Right atrium auricular region (tissue), 2 donors: Measurements from ENCODE around the gene EHD1. TPM values are rescaled to one million over a fixed set of nuclear protein-coding genes. Genes with fewer than 3 reads are reported as not detected.
A peak's percentile ranks its signal among the peaks of the same experiment; 100 is the strongest.

Experiments used
- DNase-seq: peaks from one replicate; pipeline ENCODE4 v3.0.0-alpha.2; 2019; ENCODE audit warnings: low spot score
- H3K27ac ChIP-seq, 2 donors: fragments of 200-600 bp; sonication (generic); 1 replicate in 1 of 2; 2 replicates in 1 of 2; pipeline ENCODE4 v1.5.1; 2016 to 2019
- H3K27me3 ChIP-seq, 2 donors: fragments of 200-600 bp; sonication (generic); one replicate each; pipeline versions ENCODE4 v1.5.1 to v1.6.0; 2017 to 2019
- H3K36me3 ChIP-seq: fragments of 200-600 bp; sonication (generic); one replicate; pipeline ENCODE4 v1.5.1; 2016
- H3K4me1 ChIP-seq, 2 donors: fragments of 200-600 bp; sonication (generic); one replicate each; pipeline versions ENCODE4 v1.5.1 to v1.6.0; 2017 to 2019
- H3K4me3 ChIP-seq, 2 donors: fragments of 200-600 bp; sonication (generic); 1 replicate in 1 of 2; 2 replicates in 1 of 2; pipeline ENCODE4 v1.5.1; 2017 to 2019; ENCODE audit warnings: mild to moderate bottlenecking in 1 of 2, moderate library complexity in 1 of 2
- H3K9me3 ChIP-seq, 2 donors: fragments of 200-600 bp; sonication (generic); one replicate each; pipeline ENCODE4 v1.5.1; 2019
- total RNA-seq, 2 donors: library from RNA; depleted of rRNA; stranded (reverse); fragments of >200 nt; gene quantifications; one replicate each; pipeline ENCODE4 v1.1.0, GENCODE V29; 2016
- TF ChIP-seq, protein P1 (sequence below), 2 donors: fragments of 200-600 bp; sonication (generic); IDR thresholded peaks; one replicate each; pipeline ENCODE4 v1.5.1; 2019; ENCODE audit warnings: antibody characterized with exemption in 2 of 2

Gene EHD1
- total RNA-seq, 2 donors from 2014 or later = 29.5 to 34.1 TPM

DNA sequence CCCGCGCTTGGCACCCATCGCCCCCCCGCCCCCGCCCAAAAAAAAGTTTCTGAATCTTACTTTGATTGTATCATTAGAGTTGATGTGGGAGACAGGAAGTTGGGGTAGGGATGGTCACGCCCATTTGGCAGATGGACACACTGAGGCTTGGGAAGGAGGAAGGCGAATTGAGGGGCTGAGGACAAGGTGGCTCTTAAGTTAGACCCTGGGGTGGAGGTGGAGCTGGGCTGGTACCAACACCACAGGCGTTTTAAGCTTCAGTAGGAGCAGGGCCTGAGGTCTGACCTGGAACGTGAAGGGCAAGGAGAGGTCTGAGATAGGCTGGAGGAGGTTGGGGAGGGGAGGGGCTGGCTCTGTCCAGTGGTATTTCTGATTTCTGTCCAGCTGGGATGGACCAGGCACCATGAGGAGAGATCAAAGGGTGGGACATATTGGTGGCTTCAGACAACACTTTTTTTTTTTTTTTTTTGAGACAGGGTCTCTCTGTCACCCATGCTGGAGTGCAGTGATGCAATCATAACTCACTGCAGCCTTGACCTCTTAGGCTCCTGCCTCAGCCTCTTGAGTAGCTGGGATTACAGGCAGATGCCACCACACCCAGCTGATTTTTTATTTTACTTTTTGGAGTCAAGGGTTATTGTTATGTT lies 33.2 kb downstream of the EHD1 start:
- peak overlapping the region in 1 of 2 donors; percentile 60 for H3K27ac ChIP-seq

DNA sequence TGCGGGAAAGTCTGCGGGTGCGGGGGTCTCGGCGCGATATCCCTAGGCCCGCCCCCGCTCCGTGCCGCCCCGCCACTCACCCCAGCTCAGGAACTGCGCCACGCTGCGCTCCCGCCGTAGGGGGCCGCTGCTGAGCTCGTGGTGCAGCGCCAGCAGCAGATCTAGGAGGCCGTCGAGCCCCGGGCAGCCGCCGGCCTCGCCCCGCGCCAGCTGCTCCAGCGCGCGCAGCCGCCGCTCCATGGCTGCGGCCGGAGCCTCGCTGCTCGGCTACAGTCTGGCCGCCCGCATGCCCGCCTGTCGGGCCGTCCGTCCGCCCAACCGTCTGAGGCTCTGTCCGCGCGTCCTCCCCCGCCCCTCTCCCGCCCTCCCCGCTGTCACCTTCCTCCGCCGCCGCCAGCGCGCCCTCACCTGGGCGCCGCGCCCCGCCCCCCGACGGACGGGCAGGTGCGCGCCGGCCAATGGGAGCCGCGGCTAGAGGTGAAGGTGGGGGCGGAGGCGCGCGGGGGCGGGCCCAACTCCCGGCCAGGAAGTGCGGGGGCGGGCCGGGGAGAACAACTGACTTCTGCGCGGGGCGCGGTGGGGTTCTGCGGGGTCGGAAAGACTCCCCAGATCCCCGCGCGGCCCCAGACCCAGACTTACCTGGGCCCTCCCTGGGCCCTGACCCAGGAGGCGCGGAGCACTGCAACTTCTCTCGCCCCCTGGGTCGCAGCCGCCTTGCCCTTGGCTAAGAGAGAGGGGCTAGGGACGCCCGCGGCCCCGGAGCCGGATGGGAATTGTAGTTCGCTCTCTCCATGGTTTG lies 33.9 kb downstream of the EHD1 start, which contains the start of gene CDC42BPG:
CDC42BPG (minus strand) TSS at position 324 of the 799 bp plus-strand sequence; CDS start at position 240, 84 bp downstream.
- H3K4me1 ChIP-seq = peaks cover 0 to 39% of the 10 kb centered on the region in 2 donors
- H3K27ac ChIP-seq = peak within 1 kb of the TSS; percentile 36 to 60
- DNase-seq = no peak
- H3K36me3 ChIP-seq = no peaks in the 10 kb centered on the region
- no peaks in the 10 kb centered on the region for H3K27me3 ChIP-seq
- H3K9me3 ChIP-seq = no peaks in the 10 kb centered on the region
- peak within 1 kb of the TSS; percentile 47 to 58 for H3K4me3 ChIP-seq
- TF ChIP-seq, protein P1, sequence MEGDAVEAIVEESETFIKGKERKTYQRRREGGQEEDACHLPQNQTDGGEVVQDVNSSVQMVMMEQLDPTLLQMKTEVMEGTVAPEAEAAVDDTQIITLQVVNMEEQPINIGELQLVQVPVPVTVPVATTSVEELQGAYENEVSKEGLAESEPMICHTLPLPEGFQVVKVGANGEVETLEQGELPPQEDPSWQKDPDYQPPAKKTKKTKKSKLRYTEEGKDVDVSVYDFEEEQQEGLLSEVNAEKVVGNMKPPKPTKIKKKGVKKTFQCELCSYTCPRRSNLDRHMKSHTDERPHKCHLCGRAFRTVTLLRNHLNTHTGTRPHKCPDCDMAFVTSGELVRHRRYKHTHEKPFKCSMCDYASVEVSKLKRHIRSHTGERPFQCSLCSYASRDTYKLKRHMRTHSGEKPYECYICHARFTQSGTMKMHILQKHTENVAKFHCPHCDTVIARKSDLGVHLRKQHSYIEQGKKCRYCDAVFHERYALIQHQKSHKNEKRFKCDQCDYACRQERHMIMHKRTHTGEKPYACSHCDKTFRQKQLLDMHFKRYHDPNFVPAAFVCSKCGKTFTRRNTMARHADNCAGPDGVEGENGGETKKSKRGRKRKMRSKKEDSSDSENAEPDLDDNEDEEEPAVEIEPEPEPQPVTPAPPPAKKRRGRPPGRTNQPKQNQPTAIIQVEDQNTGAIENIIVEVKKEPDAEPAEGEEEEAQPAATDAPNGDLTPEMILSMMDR (IDR thresholded peaks at IDR 0.05) = peak; percentile 63 to 79

More for the DNA sequence above, 33.2 kb downstream of the EHD1 start:
- peak overlapping the region; percentile 47 to 58 for H3K4me3 ChIP-seq
- H3K36me3 ChIP-seq = no peaks in the 10 kb centered on the region
- H3K4me1 ChIP-seq = peaks cover 0 to 46% of the 10 kb centered on the region in 2 donors
- H3K9me3 ChIP-seq = no peaks in the 10 kb centered on the region
- TF ChIP-seq, protein P1 (IDR thresholded peaks at IDR 0.05) = no peak
- no peaks in the 10 kb centered on the region for H3K27me3 ChIP-seq
- no peak for DNase-seq

GRCh38 chr11:64843686-64844329 lies 34.6 kb downstream of the EHD1 start:
- H3K4me1 ChIP-seq = peaks cover 0 to 32% of the 10 kb centered on the region in 2 donors
- no peaks in the 10 kb centered on the region for H3K9me3 ChIP-seq
- no peaks in the 10 kb centered on the region for H3K27me3 ChIP-seq
- H3K27ac ChIP-seq = peak overlapping the region in 1 of 2 donors; percentile 60
- DNase-seq = no peak
- H3K36me3 ChIP-seq = no peaks in the 10 kb centered on the region
- TF ChIP-seq, protein P1 (IDR thresholded peaks at IDR 0.05) = no peak
- peak overlapping the region in 1 of 2 donors; percentile 58 for H3K4me3 ChIP-seq

DNA sequence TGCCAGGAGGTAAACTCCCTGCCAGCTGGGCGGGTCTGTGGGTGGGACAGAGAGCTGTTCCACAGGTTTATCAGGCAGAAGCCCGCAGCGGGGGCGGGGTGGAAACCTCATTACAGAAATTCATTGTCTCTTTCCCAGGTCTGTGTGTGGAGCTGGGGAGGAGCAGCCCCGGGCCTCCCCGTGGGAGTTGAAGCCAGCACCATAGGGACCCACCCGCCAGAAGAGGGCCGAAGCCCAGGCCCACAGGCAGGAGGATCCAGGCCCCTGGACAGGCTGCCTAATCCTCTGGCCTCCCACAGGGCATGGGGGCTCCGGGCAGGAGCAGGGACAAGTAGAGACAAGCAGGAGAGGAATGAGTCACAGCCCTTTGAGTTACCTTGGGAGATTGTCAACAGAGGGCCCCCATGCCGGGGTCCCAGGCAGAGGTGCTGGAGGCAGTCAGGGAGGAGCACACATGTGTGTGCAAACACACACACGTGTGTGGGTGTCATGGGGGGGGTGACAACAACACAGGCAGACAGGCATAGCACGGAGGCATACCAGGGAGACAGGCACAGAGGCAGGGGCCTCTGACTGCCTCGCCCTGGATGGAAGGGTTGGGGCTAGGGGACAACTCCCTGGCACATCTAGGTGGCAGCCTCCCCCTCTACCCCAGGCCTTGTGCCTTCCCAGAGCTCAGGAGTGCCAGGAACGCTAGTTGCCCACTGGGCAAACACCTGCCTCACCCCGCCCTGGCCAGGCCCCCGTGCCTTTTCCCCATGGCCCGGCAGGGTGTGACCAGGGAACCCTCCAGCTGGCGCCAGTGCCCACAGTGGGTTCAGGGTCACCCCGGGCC lies 35.4 kb downstream of the EHD1 start:
- TF ChIP-seq, protein P1 (IDR thresholded peaks at IDR 0.05) = no peak

DNA sequence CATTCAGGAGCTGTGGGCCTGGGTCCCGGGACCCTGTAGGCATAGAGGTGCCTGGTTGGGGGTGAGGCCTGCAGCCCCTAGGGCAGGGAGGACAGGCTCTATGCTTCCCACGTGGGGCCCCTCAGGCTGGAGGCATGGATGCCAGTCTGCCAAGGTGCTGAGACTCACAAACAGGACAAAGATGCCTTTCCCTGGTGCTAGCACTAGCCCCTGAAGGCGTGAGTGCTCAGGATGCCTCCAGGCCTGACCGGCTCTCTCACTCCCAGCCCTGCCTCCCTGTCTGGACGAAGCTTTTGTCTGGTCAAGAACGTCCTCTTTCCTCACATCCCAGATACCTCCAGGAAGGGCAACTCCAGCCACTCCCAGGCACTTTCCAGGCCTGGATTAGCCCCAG lies 36.1 kb downstream of the EHD1 start:
- Histone ChIP-seq H3K27me3 (no peaks in the 10 kb centered on the region), H3K4me3 (no peak overlapping the region), H3K4me1 (peaks cover 0 to 17% of the 10 kb centered on the region in 2 donors), H3K27ac (no peak overlapping the region), H3K36me3 (no peaks in the 10 kb centered on the region), H3K9me3 (no peaks in the 10 kb centered on the region)
- DNase-seq = no peak
- TF ChIP-seq, protein P1 (IDR thresholded peaks at IDR 0.05) = no peak

More for the DNA sequence above, 35.4 kb downstream of the EHD1 start:
- no peak overlapping the region for H3K4me3 ChIP-seq
- no peak for DNase-seq
- H3K9me3 ChIP-seq = no peaks in the 10 kb centered on the region
- no peak overlapping the region for H3K27ac ChIP-seq
- no peaks in the 10 kb centered on the region for H3K27me3 ChIP-seq
- no peaks in the 10 kb centered on the region for H3K36me3 ChIP-seq
- peaks cover 0 to 24% of the 10 kb centered on the region in 2 donors for H3K4me1 ChIP-seq
